ENCODE data around the gene GNAT3.

DNA sequence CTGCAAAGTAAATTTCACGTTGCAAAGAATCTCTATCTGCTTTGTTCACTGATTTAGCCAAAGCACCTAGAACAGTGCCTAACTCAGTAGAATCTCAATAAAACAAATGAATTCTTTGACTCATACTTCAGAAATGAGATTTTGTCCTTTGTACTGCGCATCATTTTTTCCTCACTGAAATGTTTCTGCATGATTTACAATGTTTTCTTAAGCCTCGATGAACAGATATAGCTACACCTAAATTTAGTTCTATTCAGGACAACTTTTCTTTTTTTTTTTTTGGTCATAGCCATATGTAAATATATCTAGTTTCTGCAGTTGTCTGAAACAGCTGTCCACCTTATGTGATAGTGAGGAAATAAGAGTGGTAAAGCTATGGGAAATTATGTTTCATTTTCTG lies 15.3 kb downstream of the GNAT3 start:
- TF ChIP-seq, protein P1, sequence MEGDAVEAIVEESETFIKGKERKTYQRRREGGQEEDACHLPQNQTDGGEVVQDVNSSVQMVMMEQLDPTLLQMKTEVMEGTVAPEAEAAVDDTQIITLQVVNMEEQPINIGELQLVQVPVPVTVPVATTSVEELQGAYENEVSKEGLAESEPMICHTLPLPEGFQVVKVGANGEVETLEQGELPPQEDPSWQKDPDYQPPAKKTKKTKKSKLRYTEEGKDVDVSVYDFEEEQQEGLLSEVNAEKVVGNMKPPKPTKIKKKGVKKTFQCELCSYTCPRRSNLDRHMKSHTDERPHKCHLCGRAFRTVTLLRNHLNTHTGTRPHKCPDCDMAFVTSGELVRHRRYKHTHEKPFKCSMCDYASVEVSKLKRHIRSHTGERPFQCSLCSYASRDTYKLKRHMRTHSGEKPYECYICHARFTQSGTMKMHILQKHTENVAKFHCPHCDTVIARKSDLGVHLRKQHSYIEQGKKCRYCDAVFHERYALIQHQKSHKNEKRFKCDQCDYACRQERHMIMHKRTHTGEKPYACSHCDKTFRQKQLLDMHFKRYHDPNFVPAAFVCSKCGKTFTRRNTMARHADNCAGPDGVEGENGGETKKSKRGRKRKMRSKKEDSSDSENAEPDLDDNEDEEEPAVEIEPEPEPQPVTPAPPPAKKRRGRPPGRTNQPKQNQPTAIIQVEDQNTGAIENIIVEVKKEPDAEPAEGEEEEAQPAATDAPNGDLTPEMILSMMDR (IDR thresholded peaks at IDR 0.05) = no peak
- TF ChIP-seq POLR2A (IDR thresholded peaks at IDR 0.05) = no peak
